HepG2 (cell line): Measurements from ENCODE around the gene TTN. TPM values are rescaled to one million over a fixed set of nuclear protein-coding genes. Genes with fewer than 3 reads are reported as not detected.

Experiments used
- CCAR2 ChIP-seq: fragments of 200-400 bp; formaldehyde crosslinking; optimal IDR thresholded peaks from 2 replicates; pipeline ENCODE3; 2018; ENCODE audit warnings: low read depth, mild to moderate bottlenecking, low read length, moderate library complexity
- CEBPG ChIP-seq: IDR thresholded peaks from 2 replicates; pipeline ENCODE4 v1.6.1; 2016
- CENPT ChIP-seq: sonication (generic); formaldehyde crosslinking; IDR thresholded peaks from 2 replicates; pipeline ENCODE4 v1.8.0; 2022; ENCODE audit warnings: low read depth, mild to moderate bottlenecking, moderate library complexity, missing genetic modification reagents
- CHCHD3 ChIP-seq: sonication (generic); formaldehyde crosslinking; IDR thresholded peaks from 2 replicates; pipeline ENCODE4 v1.8.0; 2022; ENCODE audit warnings: mild to moderate bottlenecking, missing genetic modification reagents, moderate library complexity
- CREB1 ChIP-seq, 2 experiments: fragments of 450-650 bp in 1 of 2; IDR thresholded peaks; 2 replicates each; pipeline ENCODE4 v1.6.1; 2016 to 2017; ENCODE audit warnings: control low read depth in 1 of 2, mild to moderate bottlenecking in 1 of 2, missing compliant biosample characterization in 1 of 2, missing genetic modification characterization in 1 of 2
- DNMT3B ChIP-seq: conservative IDR thresholded peaks from 2 replicates; pipeline ENCODE4 v1.6.1; 2016; ENCODE audit warnings: missing biosample characterization, control low read depth
- EEA1 ChIP-seq: sonication (generic); formaldehyde crosslinking; IDR thresholded peaks from 2 replicates; pipeline ENCODE4 v1.5.1; 2020; ENCODE audit warnings: mild to moderate bottlenecking, missing genetic modification reagents, borderline replicate concordance
- IRF9 ChIP-seq: sonication (generic); formaldehyde crosslinking; IDR thresholded peaks from 2 replicates; pipeline ENCODE4 v1.8.0; 2022; ENCODE audit warnings: missing genetic modification reagents, mild to moderate bottlenecking, borderline replicate concordance
- JDP2 ChIP-seq: sonication (generic); formaldehyde crosslinking; IDR thresholded peaks from 2 replicates; pipeline ENCODE4 v1.8.1; 2022; ENCODE audit warnings: missing genetic modification reagents, borderline replicate concordance
- RAD51 ChIP-seq: fragments of 450-650 bp; IDR thresholded peaks from 2 replicates; pipeline ENCODE4 v1.6.1; 2016; ENCODE audit warnings: borderline replicate concordance
- RFXAP ChIP-seq: sonication (generic); formaldehyde crosslinking; IDR thresholded peaks from 2 replicates; pipeline ENCODE4 v1.4.0; 2020; ENCODE audit warnings: missing genetic modification reagents, borderline replicate concordance
- SAFB2 ChIP-seq: sonication (generic); formaldehyde crosslinking; IDR thresholded peaks from 2 replicates; pipeline ENCODE4 v1.5.1; 2020; ENCODE audit warnings: missing genetic modification reagents, low read depth, mild to moderate bottlenecking, borderline replicate concordance
- TERF1 ChIP-seq: sonication (generic); formaldehyde crosslinking; IDR thresholded peaks from 2 replicates; pipeline ENCODE4 v1.8.0; 2022; ENCODE audit warnings: mild to moderate bottlenecking, missing genetic modification reagents, moderate library complexity
- YEATS4 ChIP-seq: sonication (generic); formaldehyde crosslinking; IDR thresholded peaks from 2 replicates; pipeline ENCODE4 v1.4.0; 2020; ENCODE audit warnings: missing genetic modification reagents, borderline replicate concordance
- ZFP90 ChIP-seq: sonication (generic); formaldehyde crosslinking; IDR thresholded peaks from 2 replicates; pipeline ENCODE4 v1.8.0; 2022; ENCODE audit warnings: missing genetic modification reagents, mild to moderate bottlenecking, inconsistent platforms, borderline replicate concordance
- ZIK1 ChIP-seq: sonication (generic); formaldehyde crosslinking; IDR thresholded peaks from 2 replicates; pipeline ENCODE4 v1.5.0; 2020; ENCODE audit warnings: mild to moderate bottlenecking, low read depth, missing genetic modification reagents, borderline replicate concordance
- ZNF740 ChIP-seq: sonication (generic); formaldehyde crosslinking; IDR thresholded peaks from 2 replicates; pipeline ENCODE4 v1.4.0; 2020; ENCODE audit warnings: missing genetic modification reagents
- polyA plus RNA-seq, 8 experiments: library from polyadenylated mRNA; depleted of rRNA in 3 of 8; stranded (reverse) in 7 of 8; unstranded in 1 of 8; fragments of >200 nt; fragmentation: Illumina TruSeq in 4 of 8; extraction: Trizol in 4 of 8; gene quantifications; 2 replicates each; pipeline versions ENCODE4 v1.2.1 to v1.2.3, GENCODE V29; 2011 to 2016; ENCODE audit warnings: low read depth in 4 of 8, missing spikeins in 1 of 8, mixed read lengths in 1 of 8; ENCODE audit not compliant: insufficient read depth in 1 of 8
- total RNA-seq, 5 experiments: library from RNA; depleted of rRNA; stranded (reverse); fragments of >200 nt; fragmentation: Illumina TruSeq; extraction: Trizol; gene quantifications; 2 replicates each; pipeline ENCODE4 v1.2.3, GENCODE V29; 2016; ENCODE audit warnings: low read depth in 1 of 5
- TF ChIP-seq, protein P1 (sequence below): sonication (generic); formaldehyde crosslinking; IDR thresholded peaks from 2 replicates; pipeline ENCODE4 v1.4.0; 2020; ENCODE audit warnings: missing genetic modification reagents
- TF ChIP-seq, protein P2 (sequence below): sonication (generic); formaldehyde crosslinking; conservative IDR thresholded peaks from 2 replicates; pipeline ENCODE4 v1.8.1; 2023; ENCODE audit warnings: missing genetic modification reagents

TTN gene
- total and polyA plus RNA-seq, 2 of the 13 experiments (the other 11 are each of a cell fraction or from before 2014, with no cell fraction given): under 0.01 TPM

DNA sequence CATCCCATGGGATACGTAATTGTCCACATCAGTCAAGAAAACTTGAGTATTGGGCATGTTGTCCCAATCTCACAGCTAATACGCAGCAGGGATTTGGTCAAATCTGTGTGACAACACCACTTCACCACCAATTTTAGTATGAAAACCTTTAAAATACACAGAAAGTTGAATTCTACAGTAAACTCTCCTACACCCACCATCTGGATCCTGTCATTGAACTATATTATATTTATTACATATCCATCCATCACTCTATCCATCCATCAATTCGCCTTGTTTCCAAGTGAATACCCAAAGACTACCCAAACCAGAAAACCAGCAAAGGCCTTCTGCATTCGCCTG lies 328.0 kb downstream of the TTN start (continued):
- no peak for TF ChIP-seq RAD51
- TF ChIP-seq, protein P1, sequence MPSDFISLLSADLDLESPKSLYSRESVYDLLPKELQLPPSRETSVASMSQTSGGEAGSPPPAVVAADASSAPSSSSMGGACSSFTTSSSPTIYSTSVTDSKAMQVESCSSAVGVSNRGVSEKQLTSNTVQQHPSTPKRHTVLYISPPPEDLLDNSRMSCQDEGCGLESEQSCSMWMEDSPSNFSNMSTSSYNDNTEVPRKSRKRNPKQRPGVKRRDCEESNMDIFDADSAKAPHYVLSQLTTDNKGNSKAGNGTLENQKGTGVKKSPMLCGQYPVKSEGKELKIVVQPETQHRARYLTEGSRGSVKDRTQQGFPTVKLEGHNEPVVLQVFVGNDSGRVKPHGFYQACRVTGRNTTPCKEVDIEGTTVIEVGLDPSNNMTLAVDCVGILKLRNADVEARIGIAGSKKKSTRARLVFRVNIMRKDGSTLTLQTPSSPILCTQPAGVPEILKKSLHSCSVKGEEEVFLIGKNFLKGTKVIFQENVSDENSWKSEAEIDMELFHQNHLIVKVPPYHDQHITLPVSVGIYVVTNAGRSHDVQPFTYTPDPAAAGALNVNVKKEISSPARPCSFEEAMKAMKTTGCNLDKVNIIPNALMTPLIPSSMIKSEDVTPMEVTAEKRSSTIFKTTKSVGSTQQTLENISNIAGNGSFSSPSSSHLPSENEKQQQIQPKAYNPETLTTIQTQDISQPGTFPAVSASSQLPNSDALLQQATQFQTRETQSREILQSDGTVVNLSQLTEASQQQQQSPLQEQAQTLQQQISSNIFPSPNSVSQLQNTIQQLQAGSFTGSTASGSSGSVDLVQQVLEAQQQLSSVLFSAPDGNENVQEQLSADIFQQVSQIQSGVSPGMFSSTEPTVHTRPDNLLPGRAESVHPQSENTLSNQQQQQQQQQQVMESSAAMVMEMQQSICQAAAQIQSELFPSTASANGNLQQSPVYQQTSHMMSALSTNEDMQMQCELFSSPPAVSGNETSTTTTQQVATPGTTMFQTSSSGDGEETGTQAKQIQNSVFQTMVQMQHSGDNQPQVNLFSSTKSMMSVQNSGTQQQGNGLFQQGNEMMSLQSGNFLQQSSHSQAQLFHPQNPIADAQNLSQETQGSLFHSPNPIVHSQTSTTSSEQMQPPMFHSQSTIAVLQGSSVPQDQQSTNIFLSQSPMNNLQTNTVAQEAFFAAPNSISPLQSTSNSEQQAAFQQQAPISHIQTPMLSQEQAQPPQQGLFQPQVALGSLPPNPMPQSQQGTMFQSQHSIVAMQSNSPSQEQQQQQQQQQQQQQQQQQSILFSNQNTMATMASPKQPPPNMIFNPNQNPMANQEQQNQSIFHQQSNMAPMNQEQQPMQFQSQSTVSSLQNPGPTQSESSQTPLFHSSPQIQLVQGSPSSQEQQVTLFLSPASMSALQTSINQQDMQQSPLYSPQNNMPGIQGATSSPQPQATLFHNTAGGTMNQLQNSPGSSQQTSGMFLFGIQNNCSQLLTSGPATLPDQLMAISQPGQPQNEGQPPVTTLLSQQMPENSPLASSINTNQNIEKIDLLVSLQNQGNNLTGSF (CRISPR knock-in tag): no peak
- no peak for TF ChIP-seq TERF1
- no peak for TF ChIP-seq ZFP90 (CRISPR knock-in tag)
- 0 out of 2 replicates have a peak, but pooled peaks have one; percentile 3 for TF ChIP-seq SAFB2 (CRISPR knock-in tag)
- no peak for TF ChIP-seq IRF9 (CRISPR knock-in tag)
- TF ChIP-seq CCAR2: peak; percentile 30
- 0 out of 2 replicates have a peak, but pooled peaks have one; percentile 12 for TF ChIP-seq RFXAP (CRISPR knock-in tag)
- TF ChIP-seq CEBPG (CRISPR knock-in tag): no peak
- TF ChIP-seq CREB1 (IDR thresholded peaks at IDR 0.05): no peak
- no peak for TF ChIP-seq CREB1 (CRISPR knock-in tag; IDR thresholded peaks at IDR 0.05)
- no peak for TF ChIP-seq YEATS4
- no peak for TF ChIP-seq EEA1 (CRISPR knock-in tag)
- no peak for TF ChIP-seq ZIK1
- TF ChIP-seq JDP2 (CRISPR knock-in tag): no peak
- TF ChIP-seq, protein P2, sequence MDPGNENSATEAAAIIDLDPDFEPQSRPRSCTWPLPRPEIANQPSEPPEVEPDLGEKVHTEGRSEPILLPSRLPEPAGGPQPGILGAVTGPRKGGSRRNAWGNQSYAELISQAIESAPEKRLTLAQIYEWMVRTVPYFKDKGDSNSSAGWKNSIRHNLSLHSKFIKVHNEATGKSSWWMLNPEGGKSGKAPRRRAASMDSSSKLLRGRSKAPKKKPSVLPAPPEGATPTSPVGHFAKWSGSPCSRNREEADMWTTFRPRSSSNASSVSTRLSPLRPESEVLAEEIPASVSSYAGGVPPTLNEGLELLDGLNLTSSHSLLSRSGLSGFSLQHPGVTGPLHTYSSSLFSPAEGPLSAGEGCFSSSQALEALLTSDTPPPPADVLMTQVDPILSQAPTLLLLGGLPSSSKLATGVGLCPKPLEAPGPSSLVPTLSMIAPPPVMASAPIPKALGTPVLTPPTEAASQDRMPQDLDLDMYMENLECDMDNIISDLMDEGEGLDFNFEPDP (CRISPR knock-in tag): 0 out of 2 replicates have a peak, but pooled peaks have one; percentile 10
- TF ChIP-seq CHCHD3 (CRISPR knock-in tag): no peak
- TF ChIP-seq CENPT (CRISPR knock-in tag): no peak
- no peak for TF ChIP-seq ZNF740
- 0 out of 2 replicates have a peak, but pooled peaks have one; percentile 18 for TF ChIP-seq DNMT3B
